Activated CD4-positive, alpha-beta T cell treated with anti-CD3 and anti-CD28 coated beads, Interleukin-2, amount 50 U/mL, for 16 hours (primary cell): ENCODE data around the gene PLXNA4.
A peak's percentile ranks its signal among the peaks of the same experiment; 100 is the strongest.

ENCODE experiments used
- DNase-seq: peaks from one replicate; pipeline ENCODE4 v3.0.0-alpha.2; 2020

PLXNA4 gene

GRCh38 chr7:132464740-132465139 lies 111.5 kb downstream of the PLXNA4 start:
- no peak for DNase-seq

- no peak for DNase-seq
Measured at GRCh38 chr7:132463922-132464321, 112.3 kb downstream of the PLXNA4 start.

GRCh38 chr7:132462478-132462877 lies 113.8 kb downstream of the PLXNA4 start:
- no peak for DNase-seq

- DNase-seq, result peak; percentile 25
Measured at GRCh38 chr7:132461032-132461592, 115.2 kb downstream of the PLXNA4 start.

- no peak for DNase-seq
Measured at GRCh38 chr7:132458729-132459128, 117.5 kb downstream of the PLXNA4 start.

- DNase-seq, result no peak
Measured at GRCh38 chr7:132457658-132458057, 118.6 kb downstream of the PLXNA4 start.

- DNase-seq, result no peak
Measured at GRCh38 chr7:132456418-132456817, 119.9 kb downstream of the PLXNA4 start.

GRCh38 chr7:132455378-132455777 lies 120.9 kb downstream of the PLXNA4 start:
- DNase-seq, result no peak

GRCh38 chr7:132453826-132454225 lies 122.4 kb downstream of the PLXNA4 start:
- no peak for DNase-seq

GRCh38 chr7:132451161-132451560 lies 125.1 kb downstream of the PLXNA4 start:
- peak; percentile 10 for DNase-seq

- DNase-seq, result no peak
Measured at GRCh38 chr7:132450696-132451095, 125.6 kb downstream of the PLXNA4 start.

GRCh38 chr7:132450188-132450587 lies 126.1 kb downstream of the PLXNA4 start:
- no peak for DNase-seq

- no peak for DNase-seq
Measured at GRCh38 chr7:132446666-132447278, 129.5 kb downstream of the PLXNA4 start.

GRCh38 chr7:132446260-132446659 lies 130.0 kb downstream of the PLXNA4 start:
- no peak for DNase-seq

GRCh38 chr7:132443761-132444520 lies 132.3 kb downstream of the PLXNA4 start:
- DNase-seq, result no peak

GRCh38 chr7:132441935-132442334 lies 134.3 kb downstream of the PLXNA4 start:
- DNase-seq, result no peak

GRCh38 chr7:132440151-132440550 lies 136.1 kb downstream of the PLXNA4 start:
- no peak for DNase-seq

- no peak for DNase-seq
Measured at GRCh38 chr7:132438926-132439325, 137.3 kb downstream of the PLXNA4 start.

GRCh38 chr7:132437730-132438129 lies 138.5 kb downstream of the PLXNA4 start:
- DNase-seq, result peak; percentile 17

GRCh38 chr7:132436121-132436520 lies 140.1 kb downstream of the PLXNA4 start:
- DNase-seq, result no peak

- no peak for DNase-seq
Measured at GRCh38 chr7:132435016-132435990, 141.0 kb downstream of the PLXNA4 start.

GRCh38 chr7:132434041-132434440 lies 142.2 kb downstream of the PLXNA4 start:
- no peak for DNase-seq

GRCh38 chr7:132433301-132433700 lies 143.0 kb downstream of the PLXNA4 start:
- DNase-seq, result no peak
